GM12873 (cell line): ENCODE data around the gene AAK1.

Experiments used
- CTCF ChIP-seq: IDR thresholded peaks from 2 replicates; pipeline ENCODE4 v1.5.1; 2012; ENCODE audit warnings: low read depth, mild to moderate bottlenecking, moderate library complexity, low read length, control low read depth; ENCODE audit not compliant: insufficient read depth; ENCODE audit errors: missing control alignments

The AAK1 gene

GRCh38 chr2:69482471-69482870 is 161.1 kb downstream of the AAK1 start:
- no peak for TF ChIP-seq CTCF

- TF ChIP-seq CTCF = no peak
Observed at GRCh38 chr2:69481421-69481820, 162.1 kb downstream of the AAK1 start.

- no peak for TF ChIP-seq CTCF
Observed at GRCh38 chr2:69477627-69478026, 165.9 kb downstream of the AAK1 start.

GRCh38 chr2:69474688-69475087 is 168.9 kb downstream of the AAK1 start:
- no peak for TF ChIP-seq CTCF

GRCh38 chr2:69471793-69472192 is 171.7 kb downstream of the AAK1 start:
- TF ChIP-seq CTCF = no peak

- no peak for TF ChIP-seq CTCF
Observed at GRCh38 chr2:69470911-69471310, 172.6 kb downstream of the AAK1 start.

GRCh38 chr2:69469784-69470183 is 173.8 kb downstream of the AAK1 start:
- no peak for TF ChIP-seq CTCF
